ENCODE data around the gene DDX1.

The DDX1 gene

DNA sequence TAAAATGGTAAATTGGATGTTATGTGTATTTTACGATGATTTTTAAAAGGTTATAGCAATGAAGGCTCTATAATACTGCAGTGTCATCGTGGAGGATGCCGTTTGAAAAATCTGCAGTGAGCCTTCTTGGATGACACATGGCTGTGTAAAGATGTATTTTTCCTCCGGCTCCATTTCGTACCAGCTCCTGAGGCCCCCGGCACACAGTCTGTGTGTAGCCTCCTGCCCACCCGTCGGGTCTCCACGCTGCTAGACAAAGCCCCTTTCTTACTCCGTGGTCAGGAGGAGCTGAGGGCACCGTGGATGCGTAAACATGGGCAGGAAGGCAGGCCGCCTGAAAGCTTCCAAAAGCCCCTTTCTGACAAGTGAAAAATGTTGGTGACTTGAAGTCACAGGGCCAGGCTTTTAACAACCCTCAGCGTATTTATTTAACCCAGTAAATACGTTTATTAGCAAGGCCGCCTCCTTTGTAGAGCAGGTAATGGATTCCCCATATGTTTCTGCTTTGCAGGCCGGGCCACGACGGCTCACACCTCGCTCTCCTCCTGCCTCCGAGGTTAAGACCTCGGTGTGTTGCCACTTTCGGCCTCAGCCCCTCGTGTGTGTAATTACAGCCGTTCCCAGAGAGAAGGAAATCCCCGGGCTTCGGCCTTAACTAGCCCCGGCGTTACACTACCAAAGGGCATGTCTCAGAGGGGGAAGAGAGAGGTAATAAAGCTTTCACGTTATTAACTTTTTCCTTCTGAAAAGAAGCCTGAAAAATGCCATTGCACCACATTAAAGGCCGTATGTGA, 72.8 kb downstream of the DDX1 start:
- no peak for DNase-seq (ENCODE audit: low read depth)

DNA sequence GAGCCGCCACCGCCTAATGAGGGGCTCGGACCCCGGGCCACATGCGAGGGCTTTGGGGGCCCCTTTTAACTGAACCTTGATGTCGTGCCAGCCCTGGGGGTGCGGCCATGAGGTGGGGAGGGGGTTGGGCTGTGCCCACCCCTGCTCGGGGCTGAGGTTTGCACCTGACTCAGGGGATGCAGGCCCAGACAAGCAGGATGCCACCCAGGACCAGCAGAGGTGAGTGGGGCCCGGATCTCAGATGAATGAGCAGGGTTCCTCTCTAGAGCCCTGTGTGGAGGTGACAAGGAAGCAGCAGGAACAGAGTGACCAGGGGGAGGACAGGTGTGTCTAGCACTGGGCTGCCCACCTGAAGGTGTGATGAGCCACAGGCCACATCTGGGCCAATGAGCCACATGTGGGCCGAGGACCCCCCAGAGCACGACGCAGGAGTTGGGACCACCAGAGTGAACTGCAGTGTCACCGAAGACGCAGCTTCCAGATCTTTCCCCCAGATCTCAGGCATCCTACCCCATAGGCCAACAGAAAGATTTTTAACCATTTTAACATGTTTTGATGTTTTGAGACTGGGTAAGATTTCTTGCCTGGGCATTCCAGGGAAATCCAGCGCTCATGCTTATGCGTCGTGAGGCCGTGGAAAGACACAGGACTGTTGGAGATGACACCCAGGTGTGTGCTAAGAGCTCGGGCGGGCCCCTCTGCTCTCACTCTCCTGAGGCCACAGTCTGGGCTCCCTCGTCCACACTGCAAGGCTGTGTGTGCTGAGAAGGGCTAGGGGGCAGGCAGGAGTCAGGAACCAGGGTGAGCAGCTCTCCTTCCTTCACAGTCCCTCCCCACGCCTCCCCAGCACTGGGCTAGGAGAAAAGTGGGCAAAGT, 73.6 kb downstream of the DDX1 start:
- no peak for DNase-seq (ENCODE audit: low read depth)

DNA sequence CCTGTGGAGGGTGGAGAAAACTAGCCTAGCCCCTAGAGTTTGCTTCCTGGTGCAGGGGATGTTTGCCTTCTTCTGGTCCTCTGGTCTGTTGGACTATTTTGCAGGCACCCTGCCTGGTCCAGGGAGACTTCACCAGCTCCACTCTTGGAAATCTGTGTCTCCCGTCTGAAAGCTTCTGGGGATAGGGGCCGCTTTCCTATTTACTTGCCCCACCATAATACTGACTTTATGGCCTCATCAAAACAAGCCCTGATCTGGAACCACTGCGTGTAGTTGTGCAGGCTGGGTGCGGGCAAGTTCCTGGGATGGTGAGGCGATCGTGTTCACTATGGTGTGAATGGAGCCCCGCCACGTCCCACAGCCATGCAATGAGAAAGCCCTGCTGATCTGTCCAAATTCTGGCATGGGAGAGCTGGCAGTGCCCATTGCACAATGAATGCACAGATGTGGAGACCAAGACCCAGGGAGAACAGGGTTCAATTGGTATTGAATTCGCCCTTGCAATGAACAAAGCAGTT, 74.3 kb downstream of the DDX1 start:
- DNase-seq (ENCODE audit: low read depth), result no peak

DNA sequence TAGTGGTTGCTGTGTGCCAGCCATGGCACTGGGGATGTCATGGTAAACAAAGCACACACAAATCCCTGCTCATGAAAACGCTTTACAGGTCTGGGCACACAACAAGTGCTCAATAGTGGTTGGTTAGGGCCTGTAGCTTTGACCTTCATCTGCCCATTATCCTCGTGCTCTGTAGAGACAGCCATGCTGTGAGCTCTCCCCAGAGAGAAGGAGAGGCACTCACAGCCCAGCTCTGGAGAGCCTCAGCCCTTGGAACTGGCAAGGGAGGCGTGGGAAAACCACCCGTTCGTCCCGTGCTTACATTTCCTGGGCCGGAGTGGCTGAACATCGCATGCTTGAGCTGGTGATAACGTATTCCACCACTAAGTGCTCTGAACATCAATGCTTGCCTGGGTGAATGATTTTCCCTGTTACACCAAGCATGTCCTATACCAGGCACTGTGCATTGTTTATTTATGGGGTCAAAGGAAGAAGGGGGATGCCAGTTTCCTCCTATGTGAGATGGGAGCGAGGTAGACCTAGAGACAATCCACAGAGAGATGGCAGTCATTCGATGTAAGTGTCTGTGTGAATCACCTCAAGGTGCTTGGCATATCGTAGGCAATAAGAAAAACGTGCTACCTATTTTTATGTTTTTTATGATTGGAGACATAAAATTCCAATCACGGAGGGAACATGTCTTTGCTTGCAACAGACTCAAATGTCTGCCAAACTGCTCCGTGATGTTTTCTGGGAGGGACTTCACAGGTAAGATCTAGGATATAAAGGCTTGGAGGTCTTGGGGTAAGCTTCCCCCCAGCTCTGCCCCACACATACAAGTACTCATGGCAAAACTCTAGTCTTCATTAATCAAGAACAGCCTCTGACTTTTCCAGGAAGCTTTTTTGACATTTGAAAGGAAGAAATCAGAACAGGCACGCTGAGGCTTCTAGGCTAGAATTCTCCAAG, 75.5 kb downstream of the DDX1 start:
- no peak for DNase-seq (ENCODE audit: low read depth)

DNA sequence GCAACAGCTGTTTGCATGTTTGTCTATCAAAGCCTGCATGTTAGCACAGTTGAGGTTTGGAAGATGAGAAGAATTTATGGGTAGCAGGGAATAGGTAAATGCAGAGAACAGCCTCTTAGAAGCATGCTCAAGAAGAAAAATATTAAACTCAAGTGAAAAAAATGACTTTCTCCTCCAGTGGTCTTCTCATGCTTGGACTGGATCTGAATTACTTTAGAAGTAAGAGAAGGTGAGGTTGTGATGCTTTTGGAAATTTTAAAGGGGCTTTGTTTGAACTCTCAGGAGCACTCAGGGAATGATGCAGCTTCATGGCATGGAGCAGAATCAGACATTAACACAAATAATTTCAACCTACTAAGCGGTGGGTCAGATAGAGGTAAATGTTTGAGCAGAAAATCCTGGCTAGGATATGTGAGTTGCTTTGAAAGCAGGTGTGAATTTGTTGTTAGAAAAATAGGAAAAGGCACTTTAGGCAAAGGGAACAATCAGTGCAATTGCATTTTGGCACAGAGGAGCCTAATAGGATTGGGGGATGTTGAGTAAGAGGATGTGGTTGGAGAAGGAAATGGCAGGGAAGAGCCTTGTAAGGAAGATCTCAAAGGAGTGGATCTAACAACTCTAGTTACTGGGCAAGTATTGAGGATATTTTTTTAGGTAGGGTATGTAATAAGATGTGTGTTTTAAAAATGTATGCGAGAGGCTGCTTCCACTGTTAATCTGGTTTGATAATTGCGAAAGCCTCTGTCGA, 76.3 kb downstream of the DDX1 start:
- DNase-seq (ENCODE audit: low read depth), result no peak

DNA sequence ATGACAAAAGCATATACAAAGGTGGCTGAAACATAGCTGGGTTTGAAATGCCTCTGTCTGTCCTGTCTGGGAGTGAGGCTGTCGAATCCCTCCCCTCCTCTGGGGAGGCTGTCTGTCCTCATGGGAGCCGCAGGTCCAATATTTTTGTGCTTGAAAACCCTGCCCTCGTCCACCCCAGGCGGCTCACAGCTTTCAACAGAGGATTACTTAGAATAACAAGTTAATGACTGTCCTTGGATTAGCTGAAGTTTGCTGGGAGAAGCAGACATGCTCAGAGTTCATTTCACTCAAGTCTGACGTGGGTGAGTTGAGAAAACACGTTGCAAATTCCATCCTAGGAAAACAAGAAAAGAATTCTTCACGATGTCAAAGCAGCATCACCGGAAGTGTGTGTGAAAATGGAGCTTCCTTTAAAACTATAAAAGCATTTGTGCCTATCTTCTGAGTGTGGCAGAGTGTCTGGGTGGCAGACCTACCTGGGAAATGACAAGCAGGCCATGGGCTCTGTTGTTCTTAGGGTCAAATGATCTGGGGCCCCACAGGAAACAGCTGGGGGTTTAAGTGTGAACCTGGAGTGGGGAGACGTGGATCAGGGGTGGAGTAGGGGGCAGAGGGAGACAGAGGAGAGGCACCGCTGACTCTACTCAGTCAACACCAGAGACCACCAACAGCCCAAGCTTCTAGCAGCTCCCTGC, 77.1 kb downstream of the DDX1 start:
- DNase-seq (ENCODE audit: low read depth), result peak; percentile 60

DNA sequence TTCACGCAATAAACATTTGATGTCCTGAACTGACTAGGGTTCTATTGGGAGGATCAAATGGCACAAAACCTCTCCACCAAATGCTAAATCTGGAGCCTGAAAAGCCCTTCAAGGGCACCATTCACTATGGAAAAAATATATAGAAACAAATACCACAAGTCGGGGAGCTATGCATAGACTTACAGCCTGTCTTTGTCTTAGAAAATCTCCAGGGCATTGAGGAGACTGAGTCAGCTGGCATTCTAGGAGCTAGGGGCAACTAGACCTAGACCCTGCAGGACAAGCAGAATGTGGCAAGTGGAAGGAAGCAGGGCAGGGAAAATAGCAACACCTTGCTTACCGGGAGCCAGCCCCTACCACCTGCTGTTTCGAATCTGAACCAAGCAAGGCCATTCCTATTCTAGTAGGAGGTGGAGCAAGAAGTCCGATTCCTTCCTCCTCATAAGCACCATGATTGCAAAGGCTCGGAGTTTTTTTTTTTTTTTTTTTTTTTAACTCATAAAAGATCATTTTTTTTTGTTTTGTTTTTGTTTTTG, 77.8 kb downstream of the DDX1 start:
- DNase-seq (ENCODE audit: low read depth), result no peak

DNA sequence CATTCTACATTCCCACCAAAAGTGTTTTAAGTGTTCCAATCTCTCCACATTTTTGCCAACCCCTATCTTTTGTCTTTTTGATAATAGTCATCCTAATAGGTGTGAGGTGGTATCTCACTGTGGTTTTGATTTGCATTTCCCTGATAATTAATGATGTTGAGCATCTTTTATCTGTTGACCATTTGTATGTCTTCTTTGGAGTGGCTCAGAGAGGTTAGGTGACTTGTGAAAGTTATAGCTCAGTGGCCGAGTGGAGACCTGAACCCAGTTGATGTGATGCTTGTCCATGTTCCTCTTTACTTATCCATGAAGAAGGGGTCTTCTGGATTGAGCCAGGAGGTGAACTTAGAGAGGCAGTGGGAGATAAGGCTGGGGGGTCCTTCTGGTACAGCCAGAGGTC, 78.8 kb downstream of the DDX1 start:
- no peak for DNase-seq (ENCODE audit: low read depth)

DNA sequence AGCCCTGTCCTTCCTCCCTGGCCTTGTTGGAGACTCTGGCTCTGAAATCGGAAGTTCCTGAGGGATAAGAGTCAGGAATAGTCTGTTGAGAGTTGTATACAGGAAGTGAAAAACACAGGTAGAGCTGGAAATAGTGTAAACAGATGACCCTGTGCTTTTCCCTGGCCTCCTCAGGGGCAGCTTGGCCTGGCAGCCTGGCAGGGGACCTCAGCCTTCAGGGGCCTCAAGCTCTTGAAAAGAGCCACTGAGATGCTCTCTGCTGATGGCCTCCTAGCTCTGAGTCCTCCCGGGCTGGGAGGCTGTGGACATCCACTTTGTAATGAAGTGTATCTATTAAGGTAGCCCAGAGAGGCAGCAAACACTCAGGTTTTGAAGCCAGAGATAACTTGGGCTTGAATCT, 79.3 kb downstream of the DDX1 start:
- DNase-seq (ENCODE audit: low read depth), result no peak

DNA sequence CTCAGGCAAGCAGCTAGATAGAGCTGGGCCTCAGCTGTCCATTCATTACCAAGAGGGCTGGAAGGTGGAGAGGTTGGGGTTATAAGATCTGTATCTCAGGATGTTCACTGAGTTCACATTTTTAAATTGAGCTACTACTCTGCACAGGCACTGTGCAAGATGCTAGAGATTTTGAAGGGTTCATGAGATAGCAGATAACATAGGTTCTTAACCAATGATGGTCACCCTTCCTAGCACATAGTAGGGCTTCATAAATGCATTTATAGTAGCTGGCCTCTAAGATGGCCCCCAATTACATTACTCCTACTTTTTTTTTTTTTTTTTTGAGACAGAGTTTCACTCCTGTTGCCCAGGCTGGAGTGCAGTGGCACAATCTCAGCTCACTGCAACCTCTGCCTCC, 79.7 kb downstream of the DDX1 start:
- DNase-seq (ENCODE audit: low read depth), result no peak

DNA sequence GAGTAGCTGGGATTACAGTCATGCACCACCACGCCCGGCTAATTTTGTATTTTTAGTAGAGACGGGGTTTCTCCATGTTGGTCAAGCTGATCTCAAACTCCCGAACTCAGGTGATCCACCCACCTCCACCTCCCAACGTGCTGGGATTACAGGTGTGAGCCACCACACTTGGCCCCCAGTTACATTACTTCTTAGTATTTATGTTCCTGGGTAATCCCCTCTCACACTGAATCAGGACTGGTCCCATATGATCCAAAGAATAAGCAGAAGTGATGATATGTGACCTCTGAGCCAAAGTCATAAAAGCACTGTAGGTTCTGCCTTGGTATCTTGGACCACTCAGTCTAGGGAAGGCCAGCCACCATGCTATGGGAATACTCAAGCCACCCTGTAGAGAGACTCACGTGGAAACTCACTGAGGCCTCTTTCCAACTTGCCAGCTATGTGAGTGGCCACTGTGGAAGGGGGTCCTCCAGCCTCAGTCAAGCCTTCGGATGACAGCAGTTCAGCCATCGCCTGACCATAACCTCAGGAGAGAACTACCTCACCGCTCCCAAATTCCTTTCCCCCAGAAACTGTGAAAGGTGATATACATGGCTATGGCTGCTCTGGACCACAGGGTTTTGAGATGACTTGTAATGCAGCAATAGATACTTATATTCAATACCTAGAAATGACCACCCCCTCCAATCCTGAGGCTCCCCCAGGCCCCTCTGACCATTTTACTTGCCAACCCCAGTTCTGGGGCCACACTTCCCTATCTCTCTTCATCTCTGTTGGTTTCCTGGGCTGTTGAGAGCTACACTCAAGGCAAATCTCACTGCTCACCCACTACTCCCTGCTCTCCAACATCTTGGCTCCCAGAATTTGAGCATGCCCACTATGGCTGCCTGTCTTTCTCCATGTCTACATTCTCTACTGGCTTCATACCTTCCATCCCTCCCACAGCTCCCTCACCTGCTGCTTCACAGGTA, 80.5 kb downstream of the DDX1 start:
- DNase-seq (ENCODE audit: low read depth), result no peak

DNA sequence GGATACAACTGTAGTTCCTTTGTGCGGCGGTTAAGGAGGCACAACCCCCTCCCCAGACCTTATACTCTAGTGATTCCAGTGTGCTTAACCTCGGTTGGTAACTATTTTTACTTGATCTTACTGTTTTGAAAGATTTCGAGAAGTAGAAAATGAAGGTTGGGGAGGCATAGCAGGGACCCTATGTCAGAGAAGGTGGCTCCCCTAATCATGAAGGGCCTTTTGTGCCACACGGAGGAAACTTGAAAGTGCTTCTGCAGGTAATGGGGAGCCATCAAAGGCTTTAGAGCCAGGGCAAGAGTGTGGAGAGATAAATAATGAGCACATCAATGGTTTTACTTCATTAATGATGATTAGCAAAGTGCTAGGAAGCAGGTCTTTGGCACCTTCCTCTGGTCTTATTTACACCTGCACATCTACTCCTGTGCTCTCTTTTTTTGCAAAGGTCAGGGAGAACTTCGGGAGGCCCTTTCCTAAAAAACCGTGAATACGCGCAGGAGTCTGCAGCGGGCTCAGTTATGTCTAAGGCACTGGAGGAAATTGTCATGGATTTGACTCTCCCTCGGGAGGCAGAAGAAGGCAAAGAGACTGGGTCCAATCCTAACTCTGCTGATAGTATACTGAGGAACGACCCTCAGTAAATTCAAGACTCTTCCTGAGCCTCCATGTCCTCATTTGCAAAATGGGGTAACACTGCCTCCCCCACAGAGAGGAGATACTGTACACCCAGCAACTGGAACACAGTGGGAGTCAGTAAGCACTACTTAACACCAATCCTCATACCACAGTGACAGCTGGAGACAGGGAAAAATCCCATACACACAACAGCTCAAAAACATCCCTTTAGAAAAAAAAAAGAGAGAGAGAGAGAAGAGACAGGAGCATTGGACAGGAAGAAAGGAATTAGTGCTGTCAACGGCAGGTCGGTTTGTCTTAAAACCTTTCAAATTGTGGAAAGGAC, 81.6 kb downstream of the DDX1 start:
- DNase-seq (ENCODE audit: low read depth), result no peak

DNA sequence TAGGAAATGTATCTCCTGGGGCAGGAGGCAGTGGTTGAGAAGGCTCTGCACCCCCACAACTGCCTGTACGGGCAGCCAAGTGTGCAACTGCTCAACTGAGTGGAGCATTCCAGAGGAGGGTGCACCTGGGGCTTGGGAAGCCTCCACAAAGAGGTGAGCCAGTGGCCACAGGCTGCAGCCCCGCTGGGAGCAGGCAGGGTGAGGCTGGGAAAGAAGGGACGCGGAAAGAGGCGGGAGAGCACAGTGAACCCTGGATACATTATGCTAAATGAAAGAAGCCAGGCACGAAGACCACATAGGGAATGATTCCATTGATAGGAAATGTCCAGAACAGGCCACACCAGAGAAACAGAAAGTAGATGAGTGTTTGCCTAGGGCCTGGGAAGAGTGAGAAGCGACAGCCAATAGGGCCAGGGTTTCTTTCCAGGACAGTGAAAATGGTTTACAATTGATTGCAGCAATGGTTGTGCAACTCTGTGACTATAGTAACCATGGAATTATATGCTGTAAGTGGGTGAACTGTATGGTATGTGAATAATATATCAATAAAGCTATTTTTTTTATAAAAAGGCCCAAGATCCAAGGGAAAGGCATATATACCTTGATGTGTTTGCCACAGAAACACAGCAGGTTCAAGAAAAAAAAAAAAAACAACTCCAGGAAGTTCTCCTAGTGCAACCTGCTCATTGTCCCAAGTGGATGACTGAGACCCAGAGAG, 82.4 kb downstream of the DDX1 start:
- no peak for DNase-seq (ENCODE audit: low read depth)

DNA sequence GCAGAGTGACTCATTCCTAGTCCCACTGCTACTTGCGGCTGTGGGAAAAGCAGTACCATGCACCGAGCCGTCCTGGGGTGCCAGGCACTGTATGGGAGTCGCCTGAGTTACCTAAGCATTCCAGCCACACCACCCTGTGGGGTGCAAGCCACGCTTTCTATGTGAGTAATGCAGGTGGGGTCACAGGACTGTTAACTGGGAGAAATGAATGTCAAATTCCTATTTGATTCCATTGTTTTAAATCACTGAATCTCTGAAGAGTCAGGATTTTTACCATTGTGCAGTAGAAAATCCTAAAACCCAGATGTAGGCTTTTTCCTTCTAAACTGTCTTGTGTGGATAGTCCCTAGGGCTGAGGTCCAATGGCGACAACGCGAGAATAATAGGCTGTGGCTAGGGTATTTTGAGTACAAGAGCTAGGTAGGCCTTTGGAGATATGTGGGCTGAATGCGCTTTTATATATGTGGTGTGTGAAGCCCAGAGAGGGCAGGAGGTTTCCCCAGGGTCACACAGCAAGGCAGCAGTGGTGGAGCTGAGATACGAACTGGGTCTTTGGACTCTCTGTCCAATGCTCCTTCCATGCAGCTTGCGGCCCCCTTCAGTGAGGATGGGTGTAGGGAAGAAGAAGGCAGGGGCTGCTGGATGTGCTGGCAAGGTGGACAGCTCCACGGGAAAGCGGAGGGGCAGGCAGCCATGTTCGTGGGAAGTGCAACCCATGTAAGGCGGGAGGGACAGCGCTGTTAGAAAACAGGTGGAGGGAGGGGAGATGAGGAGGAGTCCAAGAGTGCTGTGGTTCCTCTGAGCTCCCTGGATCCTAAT, 83.2 kb downstream of the DDX1 start:
- DNase-seq (ENCODE audit: low read depth), result peak; percentile 32

DNA sequence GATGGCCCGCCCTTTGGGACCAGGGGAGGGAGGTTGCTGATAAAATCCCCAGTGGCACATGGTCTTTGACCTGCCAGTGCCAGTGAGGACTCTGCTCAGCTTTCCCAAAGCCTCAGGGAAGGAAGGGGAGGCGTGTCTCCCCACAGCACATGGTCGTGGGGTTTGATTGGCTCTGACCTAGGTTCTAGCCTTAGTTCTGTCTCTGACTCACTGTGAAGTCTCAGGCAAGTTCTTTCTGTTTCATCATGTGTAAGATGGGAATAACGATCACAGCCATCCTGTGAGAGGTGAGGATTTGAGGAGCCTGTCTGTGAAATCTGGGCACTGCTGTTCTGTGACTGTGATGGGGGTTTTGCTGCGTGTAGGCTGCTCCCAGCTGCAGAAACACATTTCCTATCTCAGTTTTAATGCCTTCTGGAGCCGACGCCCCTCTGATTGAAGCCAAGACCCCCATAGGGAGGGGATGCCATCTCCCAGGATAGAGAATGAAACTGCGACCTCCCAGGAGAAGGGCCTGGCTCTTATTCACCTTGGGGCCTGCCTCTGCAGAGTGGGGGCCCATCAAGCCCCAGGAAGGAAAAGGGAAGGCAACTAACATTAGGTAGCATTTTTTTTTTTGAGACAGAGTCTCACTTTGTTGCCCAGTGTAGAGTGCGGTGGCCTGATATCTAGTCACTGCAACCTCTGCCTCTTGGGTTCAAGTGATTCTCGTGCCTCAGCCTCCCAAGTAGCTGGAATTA, 84.0 kb downstream of the DDX1 start:
- no peak for DNase-seq (ENCODE audit: low read depth)

Measured in non-pigmented ciliary epithelial cell (primary cell).